GM18502 (cell line): ENCODE measurements around the gene TSHZ1.

Source experiments
- ATAC-seq: cut with Tn5 transposase; IDR thresholded peaks from one replicate; pipeline ENCODE4 v1.9.1; 2021; ENCODE audit warnings: mild to moderate bottlenecking; ENCODE audit not compliant: unreplicated experiment, poor library complexity

The TSHZ1 gene

DNA sequence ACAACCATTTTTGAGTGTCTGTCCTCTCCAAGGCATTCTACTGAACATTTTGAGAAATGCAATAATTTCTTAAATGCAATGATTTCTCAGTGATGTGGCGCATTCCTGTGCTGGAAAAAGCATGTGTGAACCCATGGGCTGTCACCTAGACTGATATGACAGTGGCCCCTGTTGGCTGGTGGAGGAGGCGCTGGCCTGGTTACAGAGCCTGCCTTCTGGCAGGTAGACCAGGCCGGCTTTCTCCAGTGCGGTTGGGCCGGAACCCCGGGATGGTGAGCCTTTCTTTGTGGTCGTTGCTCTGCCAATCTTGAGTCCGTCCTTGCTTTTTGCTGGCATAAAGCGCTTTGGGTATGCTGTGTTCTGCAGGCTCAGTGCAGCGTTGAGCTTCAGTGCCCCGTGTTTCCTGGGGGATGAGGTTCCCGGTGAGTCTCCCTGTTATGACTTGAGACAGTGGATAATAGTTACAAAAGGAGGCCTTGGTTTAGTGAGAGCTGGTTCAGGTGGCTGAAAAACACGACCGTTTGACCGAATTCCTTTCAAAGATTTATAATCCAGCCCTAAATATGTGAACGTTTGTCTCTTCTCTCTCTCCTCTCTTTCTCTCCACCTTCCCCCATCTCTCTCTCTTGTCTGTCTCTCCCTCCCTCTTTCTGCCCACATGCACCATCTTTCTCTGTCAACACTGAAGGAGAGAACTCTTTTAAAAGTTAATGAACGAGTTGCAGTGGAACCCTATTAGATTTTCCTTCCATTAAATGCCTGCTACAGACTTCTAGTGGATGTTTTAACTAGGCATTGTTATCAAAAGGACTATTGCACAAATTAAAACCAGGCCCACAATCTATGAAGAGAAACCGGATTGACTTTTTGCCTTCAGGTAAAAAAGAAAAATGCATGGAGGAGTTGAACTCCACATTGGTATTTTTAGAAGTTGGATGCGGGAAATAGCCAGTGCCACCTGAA is 34.0 kb downstream of the TSHZ1 start:
- ATAC-seq, result no peak

DNA sequence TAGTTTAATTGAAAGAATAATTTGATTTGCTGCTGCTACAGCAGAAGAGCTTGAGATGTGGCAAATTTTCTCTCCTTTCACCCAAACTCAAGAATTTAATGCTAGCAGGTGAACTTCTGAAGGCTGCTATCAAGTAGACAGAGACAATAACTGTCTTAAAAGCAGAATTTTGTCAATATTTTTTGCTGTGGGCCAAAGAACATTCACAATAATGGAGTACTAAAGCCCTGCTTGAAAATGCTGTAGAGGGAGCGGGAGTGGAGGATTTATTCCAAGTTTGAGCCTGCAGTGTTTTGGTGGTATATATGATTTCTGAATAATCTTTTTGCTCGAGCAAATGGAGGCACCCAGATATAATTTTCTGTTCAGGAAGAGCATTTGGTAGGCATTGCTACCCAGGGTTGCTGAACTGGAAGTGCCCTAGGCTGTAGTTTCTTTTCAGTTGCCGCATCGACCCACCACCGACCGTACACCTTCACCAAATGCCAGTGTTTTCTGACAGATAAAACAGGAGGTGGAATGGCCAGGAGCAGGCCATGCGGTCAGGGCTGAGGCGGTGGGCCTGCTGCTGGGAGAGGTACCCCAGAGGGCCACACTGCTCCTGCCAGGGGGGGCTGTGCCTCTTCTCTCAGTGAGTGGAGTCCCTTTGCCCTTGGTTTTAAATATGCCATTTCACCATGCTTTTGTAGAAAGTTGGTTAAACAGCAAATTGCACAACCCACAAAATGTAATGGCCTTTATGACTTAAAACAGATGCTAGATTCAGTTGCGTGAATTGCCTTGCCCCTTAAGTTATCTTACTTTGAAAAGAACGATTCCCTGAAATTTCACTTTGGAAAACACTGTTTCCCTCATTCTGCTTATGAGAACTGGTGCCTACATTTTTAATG is 36.4 kb downstream of the TSHZ1 start:
- ATAC-seq, result no peak

DNA sequence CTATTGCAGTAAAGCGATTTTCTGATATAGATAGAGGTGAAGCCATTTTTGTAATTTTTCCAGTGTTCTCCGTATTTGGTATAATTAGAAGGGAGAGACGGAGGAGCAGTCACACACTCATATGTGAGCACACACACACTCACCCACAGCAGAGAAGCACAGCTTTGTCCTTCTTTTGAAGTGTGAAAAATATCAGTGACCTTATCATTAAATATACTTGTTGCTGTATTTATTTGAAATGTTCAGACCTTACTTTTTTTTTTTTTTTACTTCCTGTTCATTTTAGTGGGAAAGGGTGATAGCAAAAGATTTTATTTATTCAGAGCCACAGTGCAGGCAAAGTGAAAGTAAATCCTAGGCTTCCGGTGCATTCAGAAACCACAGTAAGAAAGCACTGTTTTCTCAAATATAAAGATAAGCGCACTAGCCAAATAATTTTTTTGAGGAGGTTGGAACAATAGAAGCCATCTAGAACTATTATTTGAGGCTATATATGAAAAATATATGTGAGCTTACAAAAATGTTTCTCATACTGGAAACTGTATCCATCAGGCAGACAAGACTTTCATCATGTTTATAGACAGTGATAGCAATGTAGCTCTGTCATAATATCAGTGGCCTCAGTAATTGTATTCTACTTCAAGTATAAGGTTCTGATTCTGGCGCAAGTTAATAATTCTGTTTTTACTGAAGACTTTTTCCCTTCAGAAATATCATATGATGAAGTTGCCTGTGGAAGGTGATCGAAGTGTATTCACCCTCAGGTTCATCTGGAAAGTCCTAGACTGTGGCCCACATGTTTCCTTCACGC is 37.2 kb downstream of the TSHZ1 start:
- peak; percentile 63 for ATAC-seq

DNA sequence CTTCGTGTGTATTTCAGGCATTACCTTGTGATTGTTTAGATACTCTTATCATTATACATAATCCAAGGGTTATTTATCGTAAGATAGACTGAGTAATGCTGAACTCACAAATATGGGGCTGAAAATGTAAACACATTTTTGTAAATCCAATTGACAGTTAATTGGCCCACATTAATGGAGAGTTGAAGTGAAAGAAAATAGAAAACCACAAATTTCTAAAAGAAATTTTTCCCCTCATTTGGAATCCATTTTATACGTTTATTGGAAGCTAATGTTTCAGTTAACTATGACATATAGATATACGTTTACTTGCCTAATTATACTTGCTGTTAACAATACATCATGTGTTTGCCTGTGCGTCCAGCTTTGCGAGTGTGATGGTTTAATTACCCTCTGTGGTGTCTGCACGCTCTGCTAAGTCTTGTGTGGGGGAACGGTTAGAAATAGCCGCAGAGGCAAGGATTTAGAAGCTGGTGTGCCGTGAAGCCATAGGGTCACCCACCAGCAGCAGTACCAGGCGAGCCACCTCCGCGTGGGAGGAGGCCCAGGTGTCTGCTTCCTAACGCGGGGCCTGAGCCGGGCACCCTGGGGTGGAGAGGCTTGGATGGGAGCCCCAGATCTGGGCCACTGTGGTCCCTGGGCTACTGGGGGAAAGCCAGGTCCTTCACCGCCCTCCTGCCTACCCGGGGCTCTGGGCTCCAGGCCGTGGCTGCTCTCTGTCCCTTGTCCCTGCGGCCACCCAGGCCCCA is 38.0 kb downstream of the TSHZ1 start:
- ATAC-seq, result no peak

DNA sequence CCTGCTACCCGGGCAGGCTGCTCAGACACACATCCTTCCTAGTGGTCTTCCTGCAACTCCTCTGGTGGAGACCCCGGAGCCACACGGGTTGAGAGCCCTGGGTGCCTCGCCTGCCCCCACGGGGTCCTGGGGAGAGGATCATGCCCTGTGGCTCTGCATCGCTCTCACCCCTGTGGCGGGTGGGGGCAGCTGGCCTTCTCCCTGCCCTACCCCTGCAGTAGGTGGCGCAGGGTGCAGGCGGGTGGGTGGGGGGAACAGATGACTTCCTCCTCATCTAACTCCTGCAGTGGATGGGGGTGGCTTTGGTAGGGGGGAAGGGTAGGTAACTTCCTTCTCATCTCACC is 38.5 kb downstream of the TSHZ1 start:
- no peak for ATAC-seq

DNA sequence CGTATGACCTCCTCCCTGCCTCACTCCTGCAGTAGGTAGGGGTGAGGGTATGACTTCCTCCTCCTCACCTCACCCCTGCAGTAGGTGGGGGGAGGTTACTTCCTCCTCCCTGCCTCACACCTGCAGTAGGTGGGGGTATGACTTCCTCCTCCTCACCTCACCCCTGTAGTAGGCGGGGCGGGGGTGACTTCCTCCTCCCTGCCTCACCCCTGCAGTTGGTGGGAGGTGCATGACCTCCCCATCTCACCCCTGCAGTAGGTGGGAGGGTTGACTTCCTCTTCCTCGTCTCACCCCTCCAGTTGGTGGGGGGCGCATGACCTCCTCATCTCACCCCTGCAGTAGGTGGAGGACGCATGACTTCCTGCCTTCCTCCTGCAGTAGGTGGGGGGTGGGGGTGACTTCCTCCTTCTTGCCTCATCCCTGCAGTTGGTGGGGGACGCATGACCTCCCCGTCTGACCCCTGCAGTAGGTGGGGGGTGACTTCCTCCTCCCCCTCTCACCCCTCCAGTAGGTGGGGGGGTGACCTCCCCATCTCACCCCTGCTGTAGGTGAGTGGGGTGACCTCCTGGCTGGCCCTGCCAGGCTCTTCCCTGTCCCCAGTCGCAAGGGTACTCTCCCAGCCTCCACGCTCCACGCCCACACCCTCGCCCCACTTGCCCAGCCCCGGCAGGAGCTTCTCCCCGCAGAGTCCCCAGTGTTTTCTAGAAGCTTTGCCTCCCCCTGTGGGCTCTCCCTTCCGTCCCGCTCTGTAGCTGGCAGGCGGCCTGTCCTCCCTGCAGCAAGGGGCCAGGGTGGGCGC is 39.3 kb downstream of the TSHZ1 start:
- ATAC-seq, result no peak

DNA sequence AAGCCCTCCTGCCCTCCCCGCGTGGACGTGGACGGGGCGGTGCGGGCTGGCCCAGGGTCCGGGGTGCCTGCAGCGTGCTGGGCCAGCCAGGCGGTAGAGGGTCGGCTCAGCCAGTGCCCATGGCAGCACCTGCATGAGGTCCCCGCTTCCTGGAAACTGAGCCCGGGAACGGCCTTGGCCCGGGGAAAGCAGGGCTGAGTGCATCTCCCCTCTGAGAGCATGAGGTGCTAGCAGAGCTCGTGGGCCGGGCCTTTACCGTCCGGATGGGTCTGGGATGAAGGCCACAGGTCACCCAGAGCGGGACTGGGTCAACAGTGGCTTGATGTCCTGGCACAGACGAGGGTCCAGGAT is 39.8 kb downstream of the TSHZ1 start:
- no peak for ATAC-seq

DNA sequence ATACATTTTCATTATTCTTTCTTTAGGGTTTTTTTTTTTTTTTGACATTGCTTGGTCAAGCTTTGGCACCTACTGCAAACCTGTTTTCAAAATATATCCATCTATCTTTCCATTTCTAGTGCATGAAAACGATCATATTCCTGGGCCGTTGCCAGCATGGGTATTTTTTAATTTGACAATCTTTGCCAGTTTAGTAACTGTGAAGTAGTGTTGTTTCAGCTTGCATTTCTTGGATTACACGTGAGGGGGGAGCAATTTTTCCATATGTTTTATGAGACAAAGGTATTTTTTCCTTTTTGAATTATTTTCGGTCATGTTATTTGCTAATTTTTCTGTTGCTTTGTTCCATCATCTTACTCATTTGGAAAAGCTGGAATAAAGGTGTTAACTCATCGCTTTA is 40.9 kb downstream of the TSHZ1 start:
- no peak for ATAC-seq

DNA sequence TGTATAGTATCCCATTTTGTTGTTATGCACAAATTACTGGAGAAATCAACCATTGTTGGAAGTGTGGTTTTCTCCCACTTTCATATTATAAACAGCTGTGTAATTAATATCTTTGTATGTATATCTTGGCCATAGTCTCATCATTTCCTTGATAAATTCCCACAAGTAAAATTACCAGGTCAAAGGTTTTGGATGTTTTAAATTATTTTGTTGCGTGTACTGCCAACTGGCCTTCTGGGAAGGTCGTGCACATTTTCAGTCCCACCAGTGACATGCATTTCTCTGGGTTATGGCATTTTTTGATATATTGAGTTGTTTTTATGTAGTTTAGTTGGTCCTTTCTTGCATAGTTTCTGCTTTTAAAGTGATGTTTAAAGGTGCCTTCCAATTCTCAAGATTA is 41.5 kb downstream of the TSHZ1 start:
- ATAC-seq, result no peak

DNA sequence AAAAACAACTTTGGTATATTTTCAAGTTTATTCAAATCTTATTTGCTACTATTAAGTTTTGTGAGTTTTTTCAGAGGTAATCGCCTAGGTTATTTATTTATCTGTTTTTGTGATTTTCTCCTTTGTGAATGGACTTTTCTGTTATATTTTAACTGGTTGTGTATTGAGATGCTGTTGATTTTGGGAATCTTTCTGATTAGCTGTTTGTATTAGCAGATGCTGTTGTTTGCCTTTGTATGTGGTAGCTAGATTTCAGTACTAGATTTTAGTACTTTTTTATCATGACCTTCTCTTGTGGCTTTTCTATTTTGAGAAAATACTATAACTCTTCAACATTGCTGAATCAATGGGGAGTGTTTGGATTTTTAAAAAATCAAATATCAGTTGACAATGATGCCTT is 42.4 kb downstream of the TSHZ1 start:
- ATAC-seq, result no peak

DNA sequence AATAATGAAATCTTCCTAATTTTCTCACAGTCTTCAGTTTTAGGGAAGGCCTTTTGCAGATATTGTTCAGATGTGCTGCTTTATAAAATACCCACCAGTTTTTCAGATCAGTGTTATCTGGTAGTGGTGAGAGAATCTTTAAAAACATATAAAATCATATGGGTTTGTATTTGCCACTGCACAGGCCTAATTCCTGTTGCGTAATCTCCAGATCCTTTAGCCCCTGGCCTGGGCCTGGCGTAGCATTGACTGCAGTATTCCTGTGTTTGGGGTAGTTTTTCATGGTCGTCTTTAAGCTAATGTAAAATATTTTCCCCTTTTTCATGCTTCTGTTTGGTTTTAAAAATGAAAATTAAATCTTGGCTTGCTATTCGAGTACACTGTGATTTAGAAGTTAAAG is 43.2 kb downstream of the TSHZ1 start:
- ATAC-seq, result no peak

DNA sequence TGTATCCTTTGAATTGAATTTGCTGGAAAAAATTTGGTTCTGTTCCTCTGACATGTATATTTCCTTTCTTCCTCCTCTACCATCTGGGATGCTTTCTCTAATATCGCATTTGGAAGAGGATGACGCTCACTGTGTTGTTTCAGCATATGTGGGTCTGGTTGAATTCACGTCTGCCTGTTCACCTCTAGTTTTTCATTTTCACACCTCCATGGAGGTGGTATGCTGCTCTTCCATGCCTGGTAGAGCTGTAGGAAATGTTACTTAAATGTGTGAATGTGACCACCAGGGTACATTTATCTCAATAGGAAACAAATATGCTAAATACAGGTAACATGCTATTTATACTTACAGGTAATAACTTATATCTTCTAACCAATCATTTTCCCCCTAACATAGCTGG is 44.5 kb downstream of the TSHZ1 start:
- ATAC-seq, result no peak

DNA sequence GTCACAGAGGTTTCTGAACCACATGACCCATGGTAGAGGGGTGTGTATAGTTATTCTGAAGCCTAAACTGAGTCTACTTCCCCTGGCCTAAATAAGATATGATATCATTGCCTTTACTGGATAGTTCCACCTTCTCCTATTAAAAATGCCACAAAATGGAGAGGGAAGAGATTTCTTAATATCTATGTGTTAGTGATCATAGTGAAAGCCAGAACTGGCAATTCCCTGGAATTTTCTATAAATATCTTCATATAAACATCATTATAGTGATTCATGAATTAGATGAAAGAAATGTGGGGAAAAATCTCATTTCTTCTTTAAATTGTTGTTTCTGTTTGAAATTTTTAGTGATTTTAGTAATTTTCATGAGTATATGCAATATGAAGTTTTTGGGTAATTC is 45.8 kb downstream of the TSHZ1 start:
- ATAC-seq, result no peak

DNA sequence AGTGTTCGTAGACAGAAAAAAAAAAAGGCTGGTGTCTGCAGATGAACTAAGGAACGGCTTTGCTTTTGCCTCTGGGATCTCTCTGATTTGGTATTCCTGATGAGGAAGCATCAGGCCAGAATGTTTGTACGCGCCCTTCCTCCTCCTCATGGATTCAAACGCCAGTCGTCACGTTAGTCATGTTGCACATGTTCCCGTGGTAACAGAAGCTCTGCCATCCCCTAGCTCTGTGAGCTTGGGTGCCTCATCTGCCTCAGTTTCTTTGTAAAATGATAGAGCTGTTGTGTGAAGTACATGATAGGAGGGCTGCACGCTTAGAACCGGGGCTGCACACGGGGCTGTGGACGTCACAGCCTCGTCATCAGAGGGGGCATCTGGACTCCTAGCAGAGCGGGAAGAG is 47.0 kb downstream of the TSHZ1 start:
- ATAC-seq, result no peak

DNA sequence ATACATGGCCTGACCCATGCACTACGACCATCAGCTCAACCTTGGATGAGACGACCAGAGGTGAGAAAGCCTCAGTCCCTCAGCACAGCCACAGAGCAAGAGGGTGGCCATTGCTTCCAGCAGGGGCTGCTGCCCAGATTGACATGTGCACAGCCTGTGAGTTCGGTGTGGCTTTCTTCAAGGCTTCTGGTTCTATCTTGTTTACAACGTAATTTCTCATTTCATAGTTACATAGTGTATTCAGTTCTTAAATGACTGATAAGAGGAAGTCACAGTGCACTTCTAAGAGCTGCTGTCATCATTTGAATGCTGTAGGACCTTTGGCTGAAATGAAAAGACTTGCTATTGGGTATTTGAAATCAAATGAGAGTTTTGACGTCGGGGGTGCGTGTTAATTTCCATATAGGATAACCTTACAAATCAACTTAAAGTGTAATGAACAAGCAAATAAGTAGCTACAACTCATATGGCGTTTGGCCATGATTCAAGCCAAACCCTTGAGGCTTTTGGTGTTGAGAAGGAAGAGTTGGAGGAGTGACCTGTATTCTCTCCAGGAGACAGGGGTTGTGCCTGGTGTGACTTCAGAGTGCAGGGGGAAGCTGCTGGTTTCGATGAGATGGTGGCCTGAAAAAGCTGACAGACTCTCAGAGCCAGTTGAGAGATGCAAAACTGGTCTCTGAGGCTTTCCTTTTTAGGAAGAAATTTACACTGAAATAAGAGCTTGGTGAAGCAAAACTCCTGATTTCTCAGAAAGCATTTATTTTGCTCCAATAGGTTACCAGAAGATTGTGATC is 51.0 kb downstream of the TSHZ1 start:
- peak; percentile 92 for ATAC-seq

DNA sequence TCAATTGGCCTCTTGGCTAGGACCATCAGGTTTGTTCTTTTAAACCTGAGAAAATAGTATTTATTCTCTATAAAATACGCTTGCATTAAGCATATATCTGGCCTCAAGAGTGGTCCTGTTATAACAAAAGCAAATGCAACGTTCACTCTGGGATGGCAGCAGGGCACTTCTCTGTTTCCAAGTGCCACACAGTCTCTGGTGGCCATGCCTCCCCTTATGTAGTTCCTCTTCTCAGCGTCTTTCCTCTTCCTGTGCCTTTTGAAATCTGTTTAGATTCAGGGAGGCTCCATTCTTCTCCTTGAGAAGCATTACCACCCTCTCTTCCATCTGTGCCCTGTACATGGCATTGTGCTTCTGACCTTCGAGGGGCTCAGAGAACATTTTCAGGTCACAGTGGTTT is 51.9 kb downstream of the TSHZ1 start:
- ATAC-seq, result no peak

DNA sequence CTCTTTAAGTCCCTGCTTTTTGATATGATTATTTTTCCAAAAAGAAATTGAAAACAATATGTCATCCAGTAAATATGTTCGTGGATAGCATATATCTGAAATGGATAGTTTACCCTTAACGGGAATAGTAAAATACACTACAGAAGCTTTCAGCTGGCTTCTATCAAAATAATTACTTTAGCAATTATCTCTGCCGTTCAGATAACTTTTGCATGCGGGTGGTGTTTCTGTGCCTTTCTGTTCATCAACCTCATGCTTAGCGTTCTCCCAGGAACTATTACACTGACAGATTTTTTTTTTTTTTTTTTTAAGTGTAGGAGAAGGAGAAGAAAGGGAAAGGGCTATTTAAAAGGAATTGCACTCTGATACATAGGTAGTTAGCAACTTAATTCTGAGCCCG is 53.6 kb downstream of the TSHZ1 start:
- ATAC-seq, result no peak

DNA sequence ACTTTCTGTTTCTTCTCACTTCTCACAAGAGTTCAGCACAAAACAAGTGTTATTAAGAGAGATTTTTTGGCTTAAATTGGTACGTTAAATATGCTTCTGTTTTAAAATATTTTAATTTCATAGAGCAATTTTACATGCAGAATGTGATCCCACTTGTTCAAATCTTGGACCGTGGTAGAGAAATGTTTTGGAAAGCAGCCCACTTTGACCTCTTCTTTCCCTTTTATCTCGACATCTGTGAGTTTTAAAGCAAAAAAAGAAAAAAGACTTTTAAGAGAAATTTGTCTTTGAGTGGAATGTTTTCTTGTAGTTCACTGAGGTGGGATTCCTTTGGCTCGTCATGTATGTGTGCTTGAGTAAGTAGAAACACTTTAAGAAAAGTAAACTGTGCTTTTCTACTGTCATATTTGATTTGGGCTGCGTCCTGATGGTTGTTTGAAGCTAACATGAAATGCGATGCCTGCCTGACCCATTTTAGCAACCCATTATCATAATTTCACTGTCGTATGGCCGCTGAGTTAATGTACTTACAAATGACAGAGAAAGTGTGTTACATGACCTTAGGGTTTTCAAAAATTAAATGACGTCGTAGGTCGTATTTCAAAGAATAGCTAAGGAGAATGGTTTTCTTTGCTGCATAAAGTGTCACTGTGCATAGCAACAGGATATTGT is 54.5 kb downstream of the TSHZ1 start:
- ATAC-seq, result no peak
